WERI-Rb-1 (cell line): ENCODE measurements around the gene OR2AT4.

Source experiments
- DNase-seq: peaks from one replicate; pipeline ENCODE4 v3.0.0-alpha.2; 2020
- H3K27ac ChIP-seq: fragments of 250-450 bp; sonication (Bioruptor Pico); 2 replicates; pipeline ENCODE4 v1.5.1; 2020; ENCODE audit warnings: mild to moderate bottlenecking, moderate library complexity
- H3K27me3 ChIP-seq: fragments of 250-450 bp; sonication (Bioruptor Pico); 2 replicates; pipeline ENCODE4 v1.5.1; 2021; ENCODE audit warnings: mild to moderate bottlenecking, low read depth, moderate library complexity; ENCODE audit not compliant: insufficient read depth, severe bottlenecking
- H3K36me3 ChIP-seq: fragments of 250-450 bp; sonication (Bioruptor Pico); 2 replicates; pipeline ENCODE4 v1.5.1; 2020; ENCODE audit warnings: mild to moderate bottlenecking, moderate library complexity
- H3K4me3 ChIP-seq: 2 replicates; pipeline ENCODE4 v1.5.1; 2011; ENCODE audit warnings: low read depth, mild to moderate bottlenecking, control low read depth, low read length
- H3K9me3 ChIP-seq: fragments of 250-450 bp; sonication (Bioruptor Pico); 2 replicates; pipeline ENCODE4 v1.5.1; 2021; ENCODE audit warnings: mild to moderate bottlenecking, moderate library complexity; ENCODE audit not compliant: severe bottlenecking
- TF ChIP-seq, protein P1 (sequence below): IDR thresholded peaks from 2 replicates; pipeline ENCODE4 v1.5.1; 2011; ENCODE audit warnings: low read depth, mild to moderate bottlenecking, control low read depth, inconsistent platforms, low read length

Gene OR2AT4

GRCh38 chr11:75133976-75134375 lies 37.3 kb upstream of the OR2AT4 start:
- DNase-seq: no peak
- no peaks in the 10 kb centered on the region for H3K27me3 ChIP-seq
- peaks cover 3% of the 10 kb centered on the region for H3K9me3 ChIP-seq
- H3K4me3 ChIP-seq: no peak overlapping the region
- TF ChIP-seq, protein P1, sequence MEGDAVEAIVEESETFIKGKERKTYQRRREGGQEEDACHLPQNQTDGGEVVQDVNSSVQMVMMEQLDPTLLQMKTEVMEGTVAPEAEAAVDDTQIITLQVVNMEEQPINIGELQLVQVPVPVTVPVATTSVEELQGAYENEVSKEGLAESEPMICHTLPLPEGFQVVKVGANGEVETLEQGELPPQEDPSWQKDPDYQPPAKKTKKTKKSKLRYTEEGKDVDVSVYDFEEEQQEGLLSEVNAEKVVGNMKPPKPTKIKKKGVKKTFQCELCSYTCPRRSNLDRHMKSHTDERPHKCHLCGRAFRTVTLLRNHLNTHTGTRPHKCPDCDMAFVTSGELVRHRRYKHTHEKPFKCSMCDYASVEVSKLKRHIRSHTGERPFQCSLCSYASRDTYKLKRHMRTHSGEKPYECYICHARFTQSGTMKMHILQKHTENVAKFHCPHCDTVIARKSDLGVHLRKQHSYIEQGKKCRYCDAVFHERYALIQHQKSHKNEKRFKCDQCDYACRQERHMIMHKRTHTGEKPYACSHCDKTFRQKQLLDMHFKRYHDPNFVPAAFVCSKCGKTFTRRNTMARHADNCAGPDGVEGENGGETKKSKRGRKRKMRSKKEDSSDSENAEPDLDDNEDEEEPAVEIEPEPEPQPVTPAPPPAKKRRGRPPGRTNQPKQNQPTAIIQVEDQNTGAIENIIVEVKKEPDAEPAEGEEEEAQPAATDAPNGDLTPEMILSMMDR: no peak
- no peak overlapping the region for H3K27ac ChIP-seq
- no peaks in the 10 kb centered on the region for H3K36me3 ChIP-seq

- Histone ChIP-seq H3K27me3 (no peaks in the 10 kb centered on the region), H3K36me3 (no peaks in the 10 kb centered on the region), H3K4me3 (no peak overlapping the region), H3K9me3 (peaks cover 3% of the 10 kb centered on the region), H3K27ac (no peak overlapping the region)
- TF ChIP-seq, protein P1: no peak
- no peak for DNase-seq
These were observed 35.4 kb upstream of the OR2AT4 start for GRCh38 chr11:75132080-75132479.

GRCh38 chr11:75126564-75126963 lies 29.9 kb upstream of the OR2AT4 start:
- Histone ChIP-seq H3K27ac (no peak overlapping the region), H3K9me3 (peaks cover 3% of the 10 kb centered on the region), H3K27me3 (no peaks in the 10 kb centered on the region), H3K36me3 (no peaks in the 10 kb centered on the region), H3K4me3 (no peak overlapping the region)
- no peak for DNase-seq
- TF ChIP-seq, protein P1: no peak

- no peaks in the 10 kb centered on the region for H3K27me3 ChIP-seq
- no peak overlapping the region for H3K4me3 ChIP-seq
- no peaks in the 10 kb centered on the region for H3K36me3 ChIP-seq
- DNase-seq: no peak
- H3K27ac ChIP-seq: no peak overlapping the region
- H3K9me3 ChIP-seq: peaks cover 5% of the 10 kb centered on the region
- TF ChIP-seq, protein P1: no peak
These were observed 21.9 kb upstream of the OR2AT4 start for GRCh38 chr11:75118577-75118976.

DNA sequence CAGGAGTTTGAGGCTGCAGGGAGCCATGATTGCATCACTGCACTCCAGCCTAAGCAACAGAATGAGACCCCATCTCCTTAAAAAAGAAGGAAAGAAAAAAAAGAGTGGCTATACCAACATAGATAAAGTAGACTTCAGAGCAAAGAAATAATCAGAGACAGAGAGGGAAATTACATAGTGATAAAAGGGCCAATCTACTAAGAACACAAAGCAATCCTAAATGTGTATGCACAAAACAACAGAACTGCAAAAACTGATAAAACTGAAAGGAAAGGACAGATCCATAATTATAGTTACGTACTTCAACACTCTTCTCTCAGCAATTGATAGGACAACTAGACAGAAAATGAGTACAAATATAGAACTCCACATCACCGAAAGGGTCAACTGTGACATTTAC lies 17.8 kb upstream of the OR2AT4 start:
- H3K4me3 ChIP-seq: no peak overlapping the region
- TF ChIP-seq, protein P1: no peak
- H3K27ac ChIP-seq: no peak overlapping the region
- H3K27me3 ChIP-seq: no peaks in the 10 kb centered on the region
- no peaks in the 10 kb centered on the region for H3K36me3 ChIP-seq
- H3K9me3 ChIP-seq: peaks cover 5% of the 10 kb centered on the region
- no peak for DNase-seq

DNA sequence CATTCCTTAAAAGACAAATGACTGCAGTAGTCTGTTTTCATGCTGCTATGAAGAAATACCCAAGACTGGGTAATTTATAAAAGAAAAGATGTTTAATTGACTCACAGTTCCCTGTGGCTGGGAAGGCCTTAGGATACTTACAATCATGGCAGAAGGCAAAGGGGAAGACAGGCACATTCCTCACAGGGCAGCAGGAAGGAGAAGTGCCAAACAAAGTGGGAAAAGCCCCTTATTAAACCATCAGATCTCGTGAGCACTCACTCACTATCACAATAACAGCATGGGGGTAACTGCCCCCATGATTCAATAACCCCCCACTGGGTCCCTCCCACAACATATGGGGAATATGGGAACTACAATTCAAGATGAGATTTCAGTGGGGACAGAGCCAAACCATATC lies 16.4 kb upstream of the OR2AT4 start:
- no peak for DNase-seq
- H3K4me3 ChIP-seq: no peak overlapping the region
- no peaks in the 10 kb centered on the region for H3K9me3 ChIP-seq
- H3K27me3 ChIP-seq: no peaks in the 10 kb centered on the region
- TF ChIP-seq, protein P1: no peak
- H3K27ac ChIP-seq: no peak overlapping the region
- no peaks in the 10 kb centered on the region for H3K36me3 ChIP-seq
